Measurements from ENCODE around the gene ZNF789. TPM values are rescaled to one million over a fixed set of nuclear protein-coding genes. Genes with fewer than 3 reads are reported as not detected.

The ZNF789 gene
- total and polyA plus RNA-seq, 2 experiments from 2014 or later = 9.0 to 13.8 TPM

- ATAC-seq (peak; percentile 64), DNase-seq (ENCODE audit: low spot score) (peak; percentile 95)
- Histone ChIP-seq H3K79me2 (replicated peaks; ENCODE audit: insufficient read depth) (peaks cover 50% of the 10 kb centered on the region), H2AFZ (peak within 1 kb of the TSS; percentile 98), H3K9me2 (ENCODE audit: insufficient read depth) (no peaks in the 10 kb centered on the region), H3K4me1 (ENCODE audit: insufficient read depth) (peaks cover 17% of the 10 kb centered on the region), H3K4me3 (peak within 1 kb of the TSS; percentile 88), H3K36me3 (ENCODE audit: insufficient read depth) (no peaks in the 10 kb centered on the region), H3K27me3 (ENCODE audit: insufficient read depth) (no peaks in the 10 kb centered on the region), H3F3A (replicated peaks; ENCODE audit: low read depth) (peaks cover 16% of the 10 kb centered on the region; the same call in 1 of the 2 replicates), H3K27ac (ENCODE audit: low read depth) (peak within 1 kb of the TSS; percentile 94), H4K20me1 (replicated peaks; ENCODE audit: insufficient read depth) (peaks cover under 1% of the 10 kb centered on the region; the same call in 1 of the 2 replicates), H3K4me2 (peak within 1 kb of the TSS; percentile 85)
- H3K27ac Mint-ChIP-seq = peak within 1 kb of the TSS; percentile 98
- peak within 1 kb of the TSS; percentile 91 for H3K4me3 Mint-ChIP-seq
- H3K9me3 Mint-ChIP-seq = peaks cover 9% of the 10 kb centered on the region; the same call in 1 of the 3 replicates
- H3K27me3 Mint-ChIP-seq (ENCODE audit: insufficient read depth, low read depth, poor library complexity) = peaks cover 7% of the 10 kb centered on the region
- H3K4me1 Mint-ChIP-seq = peaks cover 14% of the 10 kb centered on the region
- no peak for TF ChIP-seq JUNB (IDR thresholded peaks at IDR 0.05; ENCODE audit: unreplicated experiment)
- no peak for TF ChIP-seq CTCF (conservative IDR thresholded peaks at IDR 0.05; ENCODE audit: low read depth in 2 of 2)
- peak; percentile 71 for TF ChIP-seq POLR2AphosphoS5 (IDR thresholded peaks at IDR 0.05; ENCODE audit: low read depth)
- no peak for TF ChIP-seq EZH2 (IDR thresholded peaks at IDR 0.05; ENCODE audit: low read depth, unreplicated experiment)
- peak; percentile 68 for TF ChIP-seq ETS1 (IDR thresholded peaks at IDR 0.05)
- TF ChIP-seq ZNF331 (CRISPR knock-in tag; IDR thresholded peaks at IDR 0.05; ENCODE audit: low read depth) = no peak
- peak; percentile 85 for TF ChIP-seq CREB1 (CRISPR knock-in tag; IDR thresholded peaks at IDR 0.05; ENCODE audit: low read depth)
- TF ChIP-seq, protein P1, sequence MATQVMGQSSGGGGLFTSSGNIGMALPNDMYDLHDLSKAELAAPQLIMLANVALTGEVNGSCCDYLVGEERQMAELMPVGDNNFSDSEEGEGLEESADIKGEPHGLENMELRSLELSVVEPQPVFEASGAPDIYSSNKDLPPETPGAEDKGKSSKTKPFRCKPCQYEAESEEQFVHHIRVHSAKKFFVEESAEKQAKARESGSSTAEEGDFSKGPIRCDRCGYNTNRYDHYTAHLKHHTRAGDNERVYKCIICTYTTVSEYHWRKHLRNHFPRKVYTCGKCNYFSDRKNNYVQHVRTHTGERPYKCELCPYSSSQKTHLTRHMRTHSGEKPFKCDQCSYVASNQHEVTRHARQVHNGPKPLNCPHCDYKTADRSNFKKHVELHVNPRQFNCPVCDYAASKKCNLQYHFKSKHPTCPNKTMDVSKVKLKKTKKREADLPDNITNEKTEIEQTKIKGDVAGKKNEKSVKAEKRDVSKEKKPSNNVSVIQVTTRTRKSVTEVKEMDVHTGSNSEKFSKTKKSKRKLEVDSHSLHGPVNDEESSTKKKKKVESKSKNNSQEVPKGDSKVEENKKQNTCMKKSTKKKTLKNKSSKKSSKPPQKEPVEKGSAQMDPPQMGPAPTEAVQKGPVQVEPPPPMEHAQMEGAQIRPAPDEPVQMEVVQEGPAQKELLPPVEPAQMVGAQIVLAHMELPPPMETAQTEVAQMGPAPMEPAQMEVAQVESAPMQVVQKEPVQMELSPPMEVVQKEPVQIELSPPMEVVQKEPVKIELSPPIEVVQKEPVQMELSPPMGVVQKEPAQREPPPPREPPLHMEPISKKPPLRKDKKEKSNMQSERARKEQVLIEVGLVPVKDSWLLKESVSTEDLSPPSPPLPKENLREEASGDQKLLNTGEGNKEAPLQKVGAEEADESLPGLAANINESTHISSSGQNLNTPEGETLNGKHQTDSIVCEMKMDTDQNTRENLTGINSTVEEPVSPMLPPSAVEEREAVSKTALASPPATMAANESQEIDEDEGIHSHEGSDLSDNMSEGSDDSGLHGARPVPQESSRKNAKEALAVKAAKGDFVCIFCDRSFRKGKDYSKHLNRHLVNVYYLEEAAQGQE (IDR thresholded peaks at IDR 0.05; ENCODE audit: unreplicated experiment) = no peak
- TF ChIP-seq ZNF462 (CRISPR knock-in tag; IDR thresholded peaks at IDR 0.05) = no peak
- no peak for TF ChIP-seq NANOG (IDR thresholded peaks at IDR 0.05; ENCODE audit: borderline replicate concordance)
- H3K36me3 Mint-ChIP-seq (ENCODE audit: low read depth) = peaks cover 14% of the 10 kb centered on the region
Observed at GRCh38 chr7:99504603-99505323, 32.1 kb downstream of the ZNF789 start, which contains the start of gene ZKSCAN5. ZKSCAN5 (plus strand) TSS chr7:99504662; CDS start chr7:99506045, 1,383 bp downstream.

Measured in GM23338 (cell line).